ENCODE results near the gene TRIM44. TPM values are rescaled to one million over a fixed set of nuclear protein-coding genes. Genes with fewer than 3 reads are reported as not detected.

TRIM44 gene
- total RNA-seq, 4 donors from 2014 or later, result 24.6 to 54.2 (median 35.8) TPM

DNA sequence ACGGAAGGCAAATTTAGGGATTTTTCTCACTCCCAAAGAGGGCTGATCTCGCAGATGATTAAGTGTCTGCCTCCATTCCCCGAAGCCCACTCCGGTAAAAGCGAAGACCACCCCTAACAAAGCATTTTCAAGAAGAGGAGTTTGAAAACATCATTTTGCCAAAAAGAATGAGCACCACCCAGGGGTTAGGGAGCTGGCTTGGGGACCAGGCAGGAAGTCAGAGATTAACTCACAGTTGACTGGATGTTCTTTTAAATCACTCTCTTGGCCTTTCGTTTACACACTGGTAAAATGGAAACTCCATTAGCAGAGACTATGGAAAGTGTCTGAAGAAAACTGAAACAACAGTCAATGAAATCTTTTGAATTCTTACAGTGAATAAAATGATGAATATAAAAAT, 7.9 kb upstream of the TRIM44 start:
- 40 to 44% methylated on average over 6 of the region's 6 CpGs for WGBS, 2 donors
- no peaks in the 10 kb centered on the region for H3K9me3 ChIP-seq
- no peak for DNase-seq
- intact Hi-C loops (cut with DNase I), result no loop called here
- H3K36me3 ChIP-seq, result no peaks in the 10 kb centered on the region
- H3K27me3 ChIP-seq, result peaks cover 5% of the 10 kb centered on the region
- H3K4me3 ChIP-seq (replicated peaks in 1 of 3), result no peak overlapping the region
- TF ChIP-seq, protein P1, sequence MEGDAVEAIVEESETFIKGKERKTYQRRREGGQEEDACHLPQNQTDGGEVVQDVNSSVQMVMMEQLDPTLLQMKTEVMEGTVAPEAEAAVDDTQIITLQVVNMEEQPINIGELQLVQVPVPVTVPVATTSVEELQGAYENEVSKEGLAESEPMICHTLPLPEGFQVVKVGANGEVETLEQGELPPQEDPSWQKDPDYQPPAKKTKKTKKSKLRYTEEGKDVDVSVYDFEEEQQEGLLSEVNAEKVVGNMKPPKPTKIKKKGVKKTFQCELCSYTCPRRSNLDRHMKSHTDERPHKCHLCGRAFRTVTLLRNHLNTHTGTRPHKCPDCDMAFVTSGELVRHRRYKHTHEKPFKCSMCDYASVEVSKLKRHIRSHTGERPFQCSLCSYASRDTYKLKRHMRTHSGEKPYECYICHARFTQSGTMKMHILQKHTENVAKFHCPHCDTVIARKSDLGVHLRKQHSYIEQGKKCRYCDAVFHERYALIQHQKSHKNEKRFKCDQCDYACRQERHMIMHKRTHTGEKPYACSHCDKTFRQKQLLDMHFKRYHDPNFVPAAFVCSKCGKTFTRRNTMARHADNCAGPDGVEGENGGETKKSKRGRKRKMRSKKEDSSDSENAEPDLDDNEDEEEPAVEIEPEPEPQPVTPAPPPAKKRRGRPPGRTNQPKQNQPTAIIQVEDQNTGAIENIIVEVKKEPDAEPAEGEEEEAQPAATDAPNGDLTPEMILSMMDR (IDR thresholded peaks at IDR 0.05), result no peak
- H3K27ac ChIP-seq, result no peak overlapping the region
- no peaks in the 10 kb centered on the region for H3K4me1 ChIP-seq

DNA sequence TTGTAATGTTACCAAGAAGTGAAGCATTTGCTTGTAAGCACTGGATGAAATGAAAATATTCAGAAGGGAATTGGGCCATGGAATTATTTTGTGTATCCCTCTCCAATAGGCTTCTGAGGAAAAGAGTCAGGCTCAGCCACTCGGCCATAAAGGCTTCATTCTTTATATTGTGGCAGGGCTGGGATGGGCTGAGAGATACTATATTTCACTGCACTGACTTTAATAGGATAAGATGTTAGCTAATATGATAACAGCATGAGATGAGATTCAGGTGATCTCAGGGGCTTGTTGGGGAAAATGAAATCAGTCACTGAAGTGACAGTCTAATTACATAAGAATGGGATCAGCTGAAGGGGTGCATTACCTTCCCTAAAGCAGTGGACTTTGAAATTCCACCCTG, 7.3 kb upstream of the TRIM44 start:
- WGBS, 2 donors, result 59 to 71% methylated on average over 1 of the region's 1 CpG

GRCh38 chr11:35655856-35656255, 6.7 kb upstream of the TRIM44 start:
- intact Hi-C loops (cut with DNase I), result no loop called here
- TF ChIP-seq, protein P1 (IDR thresholded peaks at IDR 0.05), result no peak
- no peak for TF ChIP-seq POLR2A (IDR thresholded peaks at IDR 0.05)
- DNase-seq, result no peak
- no peak overlapping the region for H3K4me3 ChIP-seq (replicated peaks in 1 of 3)
- H3K4me1 ChIP-seq, result no peaks in the 10 kb centered on the region
- peaks cover 5% of the 10 kb centered on the region for H3K27me3 ChIP-seq
- H3K36me3 ChIP-seq, result no peaks in the 10 kb centered on the region
- no peak overlapping the region for H3K27ac ChIP-seq
- WGBS, 2 donors, result 66 to 67% methylated on average over 4 of the region's 4 CpGs
- H3K9me3 ChIP-seq, result no peaks in the 10 kb centered on the region

More for the DNA sequence above, 7.3 kb upstream of the TRIM44 start:
- H3K4me1 ChIP-seq, result no peaks in the 10 kb centered on the region
- no peak overlapping the region for H3K27ac ChIP-seq
- peaks cover 5% of the 10 kb centered on the region for H3K27me3 ChIP-seq
- no peak overlapping the region for H3K4me3 ChIP-seq (replicated peaks in 1 of 3)
- H3K9me3 ChIP-seq, result no peaks in the 10 kb centered on the region
- no peak for DNase-seq
- TF ChIP-seq, protein P1 (IDR thresholded peaks at IDR 0.05), result no peak
- TF ChIP-seq POLR2A (IDR thresholded peaks at IDR 0.05), result no peak
- intact Hi-C loops (cut with DNase I), result no loop called here
- H3K36me3 ChIP-seq, result no peaks in the 10 kb centered on the region

GRCh38 chr11:35658020-35658948, 4.3 kb upstream of the TRIM44 start:
- Histone ChIP-seq H3K4me3 (replicated peaks in 1 of 3) (no peak overlapping the region), H3K27me3 (peaks cover 5% of the 10 kb centered on the region), H3K36me3 (no peaks in the 10 kb centered on the region), H3K27ac (no peak overlapping the region), H3K9me3 (no peaks in the 10 kb centered on the region), H3K4me1 (peaks cover 2 to 5% of the 10 kb centered on the region in 2 donors)
- TF ChIP-seq POLR2A (IDR thresholded peaks at IDR 0.05), result no peak
- TF ChIP-seq, protein P1 (IDR thresholded peaks at IDR 0.05), result no peak
- WGBS, 2 donors, result 68 to 76% methylated on average over 3 of the region's 3 CpGs
- intact Hi-C loops (cut with DNase I), result no loop called here
- no peak for DNase-seq

DNA sequence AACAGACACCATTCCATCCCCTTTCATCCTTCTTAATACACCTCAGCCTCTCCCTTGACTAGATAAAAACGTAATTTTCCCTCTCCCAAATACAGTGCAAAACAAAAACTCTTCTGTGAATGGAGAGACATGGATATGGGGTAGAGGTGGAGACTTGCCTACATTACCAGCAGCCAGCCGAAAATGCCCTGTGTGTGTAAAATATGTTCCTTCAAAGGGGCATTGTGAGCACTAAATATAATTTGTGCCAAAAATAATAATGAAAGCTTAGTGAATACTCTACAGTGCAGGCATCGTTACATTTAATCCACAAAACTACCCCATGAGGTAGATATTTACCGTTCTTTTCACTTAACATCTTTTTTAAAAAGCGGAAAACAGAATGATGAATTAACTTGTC, 1.0 kb upstream of the TRIM44 start:
- H3K9me3 ChIP-seq, result no peaks in the 10 kb centered on the region
- peak overlapping the region in 1 of 3 donors; percentile 78 for H3K4me3 ChIP-seq (replicated peaks in 1 of 3)
- no peak for DNase-seq
- WGBS, 2 donors, result 46 to 54% methylated on average over 5 of the region's 5 CpGs
- H3K27me3 ChIP-seq, result no peaks in the 10 kb centered on the region
- H3K27ac ChIP-seq, result peak overlapping the region in 1 of 3 donors; percentile 78
- intact Hi-C loops (cut with DNase I), result no loop called here
- no peaks in the 10 kb centered on the region for H3K36me3 ChIP-seq
- no peak for TF ChIP-seq POLR2A (IDR thresholded peaks at IDR 0.05)
- TF ChIP-seq, protein P1 (IDR thresholded peaks at IDR 0.05), result no peak
- H3K4me1 ChIP-seq, result peaks cover 14% of the 10 kb centered on the region in 2 donors

All from thyroid gland (tissue), 4 donors.